Measurements from ENCODE around the gene CSNK1E.

The CSNK1E gene

GRCh38 chr22:38327396-38327795 is 10.2 kb upstream of the CSNK1E start:
- no peak for DNase-seq

DNA sequence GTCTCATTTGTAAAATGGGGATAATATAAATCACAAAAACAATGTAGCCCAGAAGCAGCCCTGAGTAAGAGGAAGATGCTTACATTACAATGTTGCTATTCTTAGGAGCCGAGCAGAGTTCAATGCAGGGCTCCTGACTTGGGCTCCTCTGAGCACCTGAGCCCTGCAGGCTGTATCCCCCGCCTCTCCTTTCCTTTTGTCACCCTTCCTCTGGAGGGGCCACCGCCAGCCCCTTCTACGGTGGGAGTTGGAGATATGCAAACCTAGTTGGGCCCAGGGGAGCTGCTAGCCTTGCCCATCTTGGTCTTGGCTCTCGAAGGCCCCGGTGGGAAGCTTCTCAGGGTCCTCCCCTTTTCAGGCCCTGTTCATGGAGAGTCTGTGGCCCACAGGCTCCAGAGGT is 8.4 kb upstream of the CSNK1E start:
- DNase-seq = no peak

- DNase-seq = no peak
Observed at GRCh38 chr22:38320605-38321402, 3.6 kb upstream of the CSNK1E start.

- DNase-seq = no peak
Observed at GRCh38 chr22:38318792-38319773, 1.9 kb upstream of the CSNK1E start.

DNA sequence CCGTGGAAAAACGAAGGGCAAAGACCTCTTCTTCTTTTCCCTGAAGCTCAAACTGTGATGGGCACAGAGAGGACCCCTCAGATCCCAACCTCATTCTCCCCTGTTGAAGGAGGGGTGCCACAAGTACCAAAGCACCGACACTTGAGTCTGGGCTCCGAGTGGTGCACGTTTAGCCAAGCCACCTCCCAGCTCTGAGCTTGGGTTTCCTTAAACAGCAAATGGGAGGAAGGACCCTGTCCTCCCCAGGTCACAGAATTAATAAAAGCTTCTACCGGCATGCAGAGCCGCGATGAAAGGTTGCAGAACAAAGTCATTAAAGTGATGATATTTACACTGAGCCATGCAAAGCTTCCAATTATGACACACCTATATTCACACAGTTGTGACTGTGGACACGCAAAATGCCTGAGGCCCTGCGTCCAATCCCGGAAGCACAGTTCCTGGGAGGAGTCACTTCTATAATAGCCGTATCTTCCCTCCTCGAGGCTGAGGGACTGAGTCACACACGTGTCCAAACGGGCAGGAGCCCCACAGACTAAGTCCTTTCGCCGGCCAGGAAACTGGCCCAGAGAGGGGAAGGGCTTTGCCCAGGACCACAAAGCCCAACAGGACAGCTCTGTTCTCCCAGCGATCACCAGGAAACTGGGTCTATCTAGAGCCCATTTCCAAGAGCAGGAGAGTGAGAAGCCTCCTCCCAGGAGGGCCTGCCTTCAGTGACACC is 922 bp upstream of the CSNK1E start:
- DNase-seq = peak; percentile 81

DNA sequence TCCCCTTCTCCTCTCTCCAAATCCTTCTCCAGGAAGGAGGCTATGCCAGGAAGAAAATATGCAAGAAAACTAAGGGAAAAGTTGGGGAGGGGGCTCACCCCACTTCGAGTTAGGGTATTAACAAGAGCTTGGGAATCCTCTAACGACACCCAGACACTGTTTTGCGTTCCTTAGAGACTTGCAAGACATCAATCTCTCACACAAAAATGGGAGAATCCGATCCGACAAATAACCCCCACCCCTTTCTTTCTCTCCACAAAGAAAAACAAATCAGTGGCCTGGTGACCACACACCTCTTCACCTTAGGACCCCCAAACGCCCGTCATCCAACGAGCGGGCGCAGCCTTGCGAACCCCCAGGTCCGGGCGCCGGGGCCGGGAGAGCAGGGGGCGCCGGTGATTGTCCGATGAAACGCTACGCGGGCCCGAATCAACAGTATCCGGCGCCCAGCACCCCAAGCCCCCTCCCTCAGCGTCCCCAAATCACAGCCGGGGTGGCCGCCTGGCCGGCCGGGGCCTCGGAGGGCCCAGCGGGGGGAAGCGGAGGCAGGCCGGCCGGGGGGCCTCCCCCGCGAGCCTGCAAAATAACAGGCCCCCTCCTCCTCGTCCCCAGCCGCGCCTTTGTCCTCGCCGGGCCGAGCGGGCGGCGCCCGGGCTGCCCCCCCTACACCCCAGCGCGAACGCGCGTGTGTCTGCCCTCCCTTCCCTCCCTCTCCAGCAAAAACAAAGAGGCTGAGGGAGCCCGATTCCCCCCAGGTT is 690 bp downstream of the CSNK1E start:
- DNase-seq = peak; percentile 29

GRCh38 chr22:38315823-38316363 is 1.3 kb downstream of the CSNK1E start:
- peak; percentile 37 for DNase-seq

DNA sequence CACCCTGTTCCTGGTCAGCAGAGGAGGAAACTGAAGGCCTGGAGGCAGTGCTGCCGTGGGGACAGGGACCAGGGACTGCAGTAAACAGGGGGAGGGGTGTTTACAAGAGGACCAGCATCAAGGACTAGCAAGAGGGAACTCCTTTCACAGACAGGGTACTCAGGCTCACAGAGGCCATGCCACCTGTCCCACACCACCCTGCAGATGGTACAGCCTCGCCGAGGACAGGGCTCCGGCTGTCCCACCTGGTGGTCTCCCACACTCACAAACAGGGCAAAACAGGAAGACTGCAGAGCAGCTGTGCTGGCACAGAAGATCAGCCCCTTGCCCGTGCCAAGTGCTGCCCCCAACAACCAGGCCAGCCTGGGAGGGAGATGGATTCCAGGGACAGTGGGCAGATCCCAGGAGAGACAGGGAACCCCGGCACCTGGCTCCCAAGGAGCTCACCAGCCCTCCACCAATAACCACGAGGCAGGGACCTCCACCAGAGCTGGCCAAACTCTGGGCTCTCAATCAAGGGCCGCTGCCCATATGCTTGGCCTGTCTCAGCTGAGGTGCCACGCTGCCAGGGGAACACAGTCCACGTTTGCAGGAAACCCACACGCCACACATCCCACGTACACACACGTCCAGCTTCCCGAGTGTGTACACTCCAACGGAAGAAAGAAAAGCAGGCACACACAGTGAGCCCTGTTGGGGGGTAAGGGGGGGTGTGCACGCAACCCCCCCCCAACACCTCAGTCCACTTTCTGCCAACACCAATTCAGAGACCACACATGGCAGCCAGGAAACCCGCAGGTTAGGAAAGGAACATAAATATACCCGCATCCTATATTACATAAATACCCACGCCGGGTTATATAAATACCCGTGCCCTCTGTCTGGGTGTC is 2.1 kb downstream of the CSNK1E start:
- DNase-seq = no peak

- DNase-seq = no peak
Observed at GRCh38 chr22:38314051-38314932, 2.9 kb downstream of the CSNK1E start.

DNA sequence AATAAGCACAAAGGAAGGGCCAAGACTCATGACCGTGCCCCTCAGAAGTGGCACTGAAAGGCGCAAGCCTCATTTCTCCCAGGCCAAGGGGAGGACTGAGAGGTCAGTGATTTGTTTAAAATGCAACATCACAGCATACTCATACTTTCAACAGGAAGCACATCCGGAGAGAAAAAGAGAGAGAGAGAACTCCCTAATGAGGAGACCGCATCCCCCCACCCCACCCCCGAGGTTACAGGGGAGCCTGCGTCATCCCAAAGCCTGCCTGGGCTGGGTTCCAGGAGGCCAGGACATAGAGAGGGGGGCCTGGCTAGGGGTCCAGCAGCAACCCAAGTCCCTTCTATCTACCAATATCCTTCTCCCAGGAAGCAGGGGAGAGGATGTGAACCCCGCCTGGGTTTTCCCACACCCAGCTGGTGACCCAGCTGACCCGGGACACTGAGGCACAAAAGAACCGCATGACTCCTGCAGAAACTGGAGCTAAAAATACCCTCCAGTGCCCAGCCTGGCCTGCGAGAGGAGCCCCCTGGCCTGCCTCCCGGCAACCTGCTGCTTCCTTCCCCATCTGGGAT is 3.8 kb downstream of the CSNK1E start:
- no peak for DNase-seq

GRCh38 chr22:38312261-38312800 is 4.9 kb downstream of the CSNK1E start:
- DNase-seq = no peak

- no peak for DNase-seq
Observed at GRCh38 chr22:38311323-38311620, 6.0 kb downstream of the CSNK1E start.

DNA sequence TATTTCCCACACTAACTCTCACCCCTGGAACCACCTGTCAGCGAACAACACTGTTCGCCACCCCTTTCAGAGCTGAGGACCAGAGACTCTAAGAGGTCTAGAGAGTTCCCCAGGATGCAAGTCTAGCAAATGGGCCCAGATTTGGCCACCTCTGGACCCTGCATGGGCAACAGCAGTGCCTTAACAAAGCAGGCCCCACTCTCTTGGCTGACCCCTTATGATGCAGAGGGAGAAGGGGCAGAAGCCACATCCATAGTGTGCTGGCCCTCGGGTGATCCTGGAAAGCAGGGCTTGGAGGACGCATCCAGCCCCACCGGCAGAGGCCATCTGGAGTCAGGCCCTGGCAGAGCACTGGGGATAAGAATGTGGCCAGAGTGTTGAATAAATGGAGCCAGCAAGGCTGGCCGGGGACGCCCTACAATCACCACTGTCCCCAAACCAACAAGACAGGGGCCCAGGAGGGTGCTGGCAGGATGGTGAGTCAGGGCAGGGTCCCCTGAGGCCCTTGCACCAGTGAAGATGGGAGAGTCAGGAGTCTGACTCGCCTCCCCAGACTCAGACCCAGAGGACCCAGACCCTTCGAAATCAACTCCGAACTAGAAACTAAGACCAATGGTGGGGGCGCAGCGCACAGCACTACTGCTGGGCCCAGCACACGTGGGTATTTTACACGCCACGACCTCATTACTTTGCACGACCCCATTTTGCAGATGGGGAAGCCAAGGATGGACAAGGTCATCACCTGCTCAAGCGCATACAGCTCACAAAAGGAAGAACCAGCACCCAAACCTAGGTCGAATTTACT is 6.5 kb downstream of the CSNK1E start:
- no peak for DNase-seq

- DNase-seq = no peak
Observed at GRCh38 chr22:38309614-38310517, 7.4 kb downstream of the CSNK1E start.

- DNase-seq = no peak
Observed at GRCh38 chr22:38308791-38309498, 8.3 kb downstream of the CSNK1E start.

Measured in hematopoietic multipotent progenitor cell treated with erythropoietin and hydrocortisone succinate and interleukin-3 and kit ligand, for 8 days (in vitro differentiated cells).